Ectodermal cell (in vitro differentiated cells): ENCODE data around the gene PPP1R3D.
"Not testable (repeated sequence)": the region's sequence is repeated elsewhere in the genome, so short reads cannot be mapped to it uniquely, and the experiment has no call there.

Source experiments
- H3K27ac ChIP-seq: 2 replicates; pipeline ENCODE4 v1.7.0; 2013; ENCODE audit warnings: mild to moderate bottlenecking, low read depth, low read length; ENCODE audit not compliant: insufficient read depth, poor library complexity, severe bottlenecking
- H3K27me3 ChIP-seq: 2 replicates; pipeline ENCODE4 v1.7.0; 2013; ENCODE audit warnings: mild to moderate bottlenecking, low read length; ENCODE audit not compliant: insufficient read depth, control insufficient read depth, poor library complexity, severe bottlenecking
- H3K36me3 ChIP-seq: one replicate; pipeline ENCODE4 v1.7.0; 2013; ENCODE audit warnings: low read length; ENCODE audit not compliant: control insufficient read depth, insufficient read depth
- H3K4me1 ChIP-seq: one replicate; pipeline ENCODE4 v1.7.0; 2013; ENCODE audit warnings: low read length; ENCODE audit not compliant: control insufficient read depth, insufficient read depth
- H3K4me3 ChIP-seq: 2 replicates; pipeline ENCODE4 v1.7.0; 2013; ENCODE audit warnings: low read depth, low read length, control low read depth; ENCODE audit not compliant: insufficient read depth
- H3K9me3 ChIP-seq: 2 replicates; pipeline ENCODE4 v1.7.0; 2013; ENCODE audit warnings: mild to moderate bottlenecking, low read length, moderate library complexity; ENCODE audit not compliant: control insufficient read depth
- WGBS, 2 experiments: methylation state at CpG; one replicate each; pipeline ENCODE4 v1.1.7; 2013; ENCODE audit warnings: missing lambda C conversion rate in 2 of 2; 5-methylcytosine and 5-hydroxymethylcytosine counted together

Gene PPP1R3D

DNA sequence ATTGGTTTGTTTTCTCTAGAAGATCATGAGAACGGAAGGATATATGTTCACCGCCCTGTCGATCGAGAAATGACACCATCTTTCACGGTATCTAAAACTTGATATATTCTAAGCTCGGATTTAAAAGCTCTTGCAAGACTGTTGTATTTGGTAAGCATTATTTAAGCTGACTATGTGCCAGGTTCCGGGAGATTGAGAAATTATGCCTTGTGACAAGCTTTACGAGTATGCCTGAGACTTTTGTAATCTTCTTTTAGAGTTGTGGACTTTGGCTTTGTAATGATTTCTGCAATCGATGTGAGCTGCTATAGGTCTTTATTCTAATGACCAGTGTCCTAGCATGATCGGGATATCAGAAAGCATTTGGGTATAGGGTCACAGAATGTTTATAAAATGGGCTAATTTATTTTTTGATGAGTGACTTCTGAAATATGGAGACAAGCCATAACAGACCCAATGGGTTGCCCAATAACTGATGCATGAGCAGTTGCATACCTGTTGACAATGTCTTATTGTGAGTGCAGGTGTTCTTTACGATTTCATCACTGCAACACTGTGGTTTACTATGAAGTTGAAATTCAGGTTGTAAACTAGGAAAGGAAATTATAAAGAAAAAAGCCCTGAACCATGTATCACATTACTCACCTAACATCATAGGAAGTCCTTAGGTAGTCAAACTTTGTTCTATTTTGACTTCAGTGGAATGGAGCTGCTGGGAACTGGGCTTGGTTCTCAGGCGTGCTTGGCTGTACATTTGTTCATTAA is 32.1 kb upstream of the PPP1R3D start:
- Histone ChIP-seq H3K36me3 (no peaks in the 10 kb centered on the region), H3K27me3 (no peaks in the 10 kb centered on the region), H3K4me1 (no peaks in the 10 kb centered on the region), H3K27ac (no peak overlapping the region), H3K9me3 (no peaks in the 10 kb centered on the region), H3K4me3 (no peak overlapping the region)
- WGBS, 2 experiments, result 94 to 95% methylated on average over 12 of the region's 12 CpGs

DNA sequence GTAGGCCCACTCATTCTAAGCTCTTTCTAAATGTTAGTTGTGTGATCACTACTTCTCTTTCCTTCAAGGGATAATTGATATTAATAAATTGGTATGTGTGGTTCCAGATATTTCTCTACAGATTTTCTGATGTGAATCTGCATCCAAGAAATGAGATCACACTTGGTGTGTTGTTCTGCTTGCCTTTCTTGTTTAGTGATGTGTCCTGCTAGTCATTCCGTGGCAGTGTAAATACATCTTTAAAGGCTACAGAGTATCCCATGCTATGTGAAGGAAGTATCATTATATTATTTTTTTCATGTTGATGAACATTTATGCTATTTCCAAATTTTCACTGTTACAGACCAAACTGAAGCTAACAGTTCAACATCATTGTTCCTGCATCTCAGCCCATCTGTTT is 31.3 kb upstream of the PPP1R3D start:
- H3K4me3 ChIP-seq, result no peak overlapping the region
- H3K9me3 ChIP-seq, result no peaks in the 10 kb centered on the region
- H3K27ac ChIP-seq, result no peak overlapping the region
- no peaks in the 10 kb centered on the region for H3K27me3 ChIP-seq
- H3K4me1 ChIP-seq, result no peaks in the 10 kb centered on the region
- H3K36me3 ChIP-seq, result no peaks in the 10 kb centered on the region
- 88% methylated on average over 1 of the region's 1 CpG; no CpG with 5 or more reads in 1 of the 2 experiments for WGBS, 2 experiments

GRCh38 chr20:59966428-59966827 is 26.3 kb upstream of the PPP1R3D start:
- H3K36me3 ChIP-seq, result no peaks in the 10 kb centered on the region
- no peak overlapping the region for H3K4me3 ChIP-seq
- H3K27me3 ChIP-seq, result no peaks in the 10 kb centered on the region
- no peaks in the 10 kb centered on the region for H3K4me1 ChIP-seq
- no peak overlapping the region for H3K27ac ChIP-seq
- H3K9me3 ChIP-seq, result no peaks in the 10 kb centered on the region
- WGBS, 2 experiments, result 84 to 85% methylated on average over 2 of the region's 3 CpGs

GRCh38 chr20:59962155-59962554 is 22.1 kb upstream of the PPP1R3D start:
- no peaks in the 10 kb centered on the region for H3K4me1 ChIP-seq
- no peaks in the 10 kb centered on the region for H3K9me3 ChIP-seq
- no peaks in the 10 kb centered on the region for H3K27me3 ChIP-seq
- no peak overlapping the region for H3K4me3 ChIP-seq
- no peak overlapping the region for H3K27ac ChIP-seq
- 90 to 91% methylated on average over 6 of the region's 6 CpGs for WGBS, 2 experiments
- no peaks in the 10 kb centered on the region for H3K36me3 ChIP-seq

DNA sequence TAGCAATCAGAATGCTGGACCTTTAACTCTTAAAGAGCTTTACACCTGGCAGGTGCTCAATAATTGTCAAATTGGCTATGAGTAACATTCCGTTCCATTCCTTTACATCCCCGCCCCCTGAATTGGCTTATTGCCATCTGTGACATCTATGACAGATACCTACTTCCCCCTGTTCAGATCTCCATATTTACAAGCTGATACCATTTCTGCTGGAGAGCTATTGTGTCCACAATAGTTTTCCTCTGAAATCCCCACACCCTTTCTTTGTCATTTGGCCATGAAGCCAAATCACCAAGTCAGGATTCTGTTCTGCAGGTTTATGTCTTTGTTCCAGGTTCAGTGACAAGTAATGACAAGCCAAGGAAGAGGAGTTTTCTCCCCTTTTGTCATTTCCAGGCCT is 21.3 kb upstream of the PPP1R3D start:
- 92 to 93% methylated on average over 2 of the region's 2 CpGs for WGBS, 2 experiments
- no peaks in the 10 kb centered on the region for H3K36me3 ChIP-seq
- H3K9me3 ChIP-seq, result no peaks in the 10 kb centered on the region
- H3K27me3 ChIP-seq, result no peaks in the 10 kb centered on the region
- H3K4me3 ChIP-seq, result no peak overlapping the region
- no peak overlapping the region for H3K27ac ChIP-seq
- no peaks in the 10 kb centered on the region for H3K4me1 ChIP-seq

DNA sequence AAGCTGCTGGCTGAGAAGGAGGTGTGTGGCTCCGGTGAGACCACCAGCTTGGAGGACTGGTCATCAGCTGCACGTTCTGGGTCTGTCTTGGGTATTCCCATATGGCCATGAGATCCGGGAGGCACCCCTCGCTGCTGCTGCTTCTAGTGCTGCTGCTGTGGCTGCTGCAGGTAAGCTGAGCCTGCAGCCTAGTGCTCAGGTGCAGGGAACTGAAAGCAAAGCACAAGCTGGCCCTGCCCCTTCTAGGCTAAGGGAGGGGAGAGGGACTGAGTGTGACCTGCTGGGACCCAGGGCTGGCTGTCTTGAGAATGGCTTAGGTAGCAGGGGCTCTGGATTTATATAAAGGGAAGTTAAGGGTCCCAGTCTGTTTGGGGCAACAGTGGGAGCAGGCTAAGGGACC is 18.5 kb upstream of the PPP1R3D start:
- Histone ChIP-seq H3K4me3 (no peak overlapping the region), H3K36me3 (no peaks in the 10 kb centered on the region), H3K9me3 (no peaks in the 10 kb centered on the region), H3K27ac (no peak overlapping the region), H3K4me1 (no peaks in the 10 kb centered on the region), H3K27me3 (no peaks in the 10 kb centered on the region)
- WGBS, 2 experiments, result 86 to 87% methylated on average over 4 of the region's 4 CpGs

- WGBS, 2 experiments, result 82 to 89% methylated on average over 3 to 4 of the region's 5 CpGs
- no peak within 1 kb of the TSS for H3K27ac ChIP-seq
- H3K4me3 ChIP-seq, result no peak within 1 kb of the TSS
- no peaks in the 10 kb centered on the region for H3K36me3 ChIP-seq
- no peaks in the 10 kb centered on the region for H3K4me1 ChIP-seq
- no peaks in the 10 kb centered on the region for H3K27me3 ChIP-seq
- no peaks in the 10 kb centered on the region for H3K9me3 ChIP-seq
Measured at GRCh38 chr20:59958123-59958522, 18.0 kb upstream of the PPP1R3D start, which contains the start of gene CDH26. Gene CDH26, plus strand, starts transcription at chr20:59958423. Its CDS starts 304 bp downstream, at chr20:59958727.

GRCh38 chr20:59957568-59957967 is 17.5 kb upstream of the PPP1R3D start:
- H3K9me3 ChIP-seq, H3K27ac ChIP-seq, H3K4me1 ChIP-seq, H3K27me3 ChIP-seq, H3K36me3 ChIP-seq, H3K4me3 ChIP-seq: not testable (repeated sequence)

- Histone ChIP-seq H3K9me3 (no peaks in the 10 kb centered on the region), H3K27me3 (no peaks in the 10 kb centered on the region), H3K36me3 (no peaks in the 10 kb centered on the region), H3K4me1 (no peaks in the 10 kb centered on the region), H3K4me3 (no peak overlapping the region), H3K27ac (no peak overlapping the region)
- 88 to 91% methylated on average over 7 of the region's 8 CpGs for WGBS, 2 experiments
Measured at GRCh38 chr20:59955131-59955796, 15.2 kb upstream of the PPP1R3D start.

DNA sequence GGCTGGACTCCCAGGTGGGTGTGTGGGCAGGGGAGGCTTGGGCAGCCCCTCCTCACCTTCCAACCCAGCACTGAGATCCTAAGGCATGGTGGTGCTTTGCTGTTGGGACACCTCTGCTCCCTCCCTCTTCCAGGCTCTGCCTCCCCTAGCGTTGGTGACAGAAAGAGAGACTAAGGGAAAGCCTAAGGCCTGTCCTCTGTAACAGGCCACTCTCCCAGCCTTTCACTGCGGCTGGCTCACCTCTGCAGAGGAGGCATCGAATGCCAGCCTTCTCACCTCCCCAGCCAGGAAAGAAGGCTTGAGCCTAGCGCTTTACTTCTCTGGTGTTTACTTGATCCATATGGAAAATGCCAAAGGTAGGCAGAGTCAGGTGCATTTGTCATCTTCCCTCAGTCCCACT is 14.6 kb upstream of the PPP1R3D start:
- Histone ChIP-seq H3K27ac (no peak overlapping the region), H3K9me3 (no peaks in the 10 kb centered on the region), H3K4me3 (no peak overlapping the region), H3K27me3 (no peaks in the 10 kb centered on the region), H3K36me3 (no peaks in the 10 kb centered on the region), H3K4me1 (no peaks in the 10 kb centered on the region)
- WGBS, 2 experiments, result 81 to 84% methylated on average over 4 of the region's 4 CpGs
